ENCODE measurements around the gene ADAMTSL1.

- no peak for TF ChIP-seq CTCF (IDR thresholded peaks at IDR 0.05)
- TF ChIP-seq, protein P1, sequence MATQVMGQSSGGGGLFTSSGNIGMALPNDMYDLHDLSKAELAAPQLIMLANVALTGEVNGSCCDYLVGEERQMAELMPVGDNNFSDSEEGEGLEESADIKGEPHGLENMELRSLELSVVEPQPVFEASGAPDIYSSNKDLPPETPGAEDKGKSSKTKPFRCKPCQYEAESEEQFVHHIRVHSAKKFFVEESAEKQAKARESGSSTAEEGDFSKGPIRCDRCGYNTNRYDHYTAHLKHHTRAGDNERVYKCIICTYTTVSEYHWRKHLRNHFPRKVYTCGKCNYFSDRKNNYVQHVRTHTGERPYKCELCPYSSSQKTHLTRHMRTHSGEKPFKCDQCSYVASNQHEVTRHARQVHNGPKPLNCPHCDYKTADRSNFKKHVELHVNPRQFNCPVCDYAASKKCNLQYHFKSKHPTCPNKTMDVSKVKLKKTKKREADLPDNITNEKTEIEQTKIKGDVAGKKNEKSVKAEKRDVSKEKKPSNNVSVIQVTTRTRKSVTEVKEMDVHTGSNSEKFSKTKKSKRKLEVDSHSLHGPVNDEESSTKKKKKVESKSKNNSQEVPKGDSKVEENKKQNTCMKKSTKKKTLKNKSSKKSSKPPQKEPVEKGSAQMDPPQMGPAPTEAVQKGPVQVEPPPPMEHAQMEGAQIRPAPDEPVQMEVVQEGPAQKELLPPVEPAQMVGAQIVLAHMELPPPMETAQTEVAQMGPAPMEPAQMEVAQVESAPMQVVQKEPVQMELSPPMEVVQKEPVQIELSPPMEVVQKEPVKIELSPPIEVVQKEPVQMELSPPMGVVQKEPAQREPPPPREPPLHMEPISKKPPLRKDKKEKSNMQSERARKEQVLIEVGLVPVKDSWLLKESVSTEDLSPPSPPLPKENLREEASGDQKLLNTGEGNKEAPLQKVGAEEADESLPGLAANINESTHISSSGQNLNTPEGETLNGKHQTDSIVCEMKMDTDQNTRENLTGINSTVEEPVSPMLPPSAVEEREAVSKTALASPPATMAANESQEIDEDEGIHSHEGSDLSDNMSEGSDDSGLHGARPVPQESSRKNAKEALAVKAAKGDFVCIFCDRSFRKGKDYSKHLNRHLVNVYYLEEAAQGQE (IDR thresholded peaks at IDR 0.05; ENCODE audit: insufficient read depth in 1 of 2, low read depth in 2 of 2, low read length in 1 of 2) = no peak
Measured at GRCh38 chr9:18636781-18637180, 162.8 kb downstream of the ADAMTSL1 start.

All from Panc1 (cell line).